HCT116 (cell line): Measurements from ENCODE around the gene SAG. TPM values are rescaled to one million over a fixed set of nuclear protein-coding genes. Genes with fewer than 3 reads are reported as not detected.

Source experiments
- ATAC-seq: fragments of 200-7000 bp; cut with Tn5 transposase; 2 replicates; pipeline ENCODE4 v1.9.1; 2020; ENCODE audit warnings: mild to moderate bottlenecking, moderate library complexity
- Bru-seq: library from RNA; stranded (reverse); fragments of 400-500 nt; gene quantifications from one replicate; lab custom pipeline; 2021; lab: Mats Ljungman, UMichigan
- BruChase-seq, 2 experiments: library from RNA; stranded (reverse); fragments of 400-500 nt; gene quantifications; one replicate each; lab custom pipeline; 2021; lab: Mats Ljungman, UMichigan
- BruUV-seq: library from RNA; stranded (reverse); fragments of 400-500 nt; replicated peaks from 2 replicates; lab custom pipeline; 2021; lab: Mats Ljungman, UMichigan
- CTCF ChIA-PET: fragments of 300-600 bp; sonication (Branson Sonifier 250); formaldehyde crosslinking; loops from one replicate; lab custom pipeline; 2021; ENCODE audit warnings: antibody characterized with exemption; lab: Charles Lee
- POLR2A ChIA-PET: fragments of 300-600, 350-600 bp; sonication (Branson Sonifier 250); formaldehyde crosslinking; loops from one replicate; lab custom pipeline; 2021; ENCODE audit warnings: antibody characterized with exemption; lab: Charles Lee
- RAD21 ChIA-PET, 2 experiments: fragments of 300-600 bp; sonication (Branson Sonifier 250); formaldehyde crosslinking; loops; one replicate each; lab custom pipeline; 2023; ENCODE audit warnings: low total read pairs in 2 of 2; ENCODE audit not compliant: uncharacterized antibody in 2 of 2, unreplicated experiment in 2 of 2, low non-redundant PET in 1 of 2; lab: Charles Lee
- DNase-seq: peaks from one replicate; pipeline ENCODE4 v3.0.0-alpha.2; 2010; ENCODE audit warnings: low read depth, low spot score
- H2AFZ ChIP-seq: fragments of 200-600 bp; shearing (Covaris generic), sonication (generic); 2 replicates; pipeline ENCODE4 v1.6.1; 2017; ENCODE audit warnings: low read depth, mixed run types, mixed read lengths, antibody characterized with exemption, low read length; ENCODE audit not compliant: poor library complexity, severe bottlenecking
- H3K27ac ChIP-seq: 2 replicates; pipeline ENCODE4 v1.5.1; 2012; ENCODE audit warnings: low read depth, low read length
- H3K27me3 ChIP-seq: fragments of 200-600 bp; sonication (generic); 2 replicates; pipeline ENCODE4 v1.6.1; 2016; ENCODE audit warnings: mixed run types, low read length, mixed read lengths; ENCODE audit not compliant: insufficient read depth
- H3K36me3 ChIP-seq, 2 experiments: fragments of 200-500 bp in 1 of 2; fragments of 200-600 bp in 1 of 2; sonication (Bioruptor generic) in 1 of 2; sonication (generic) in 1 of 2; 2 replicates each; pipeline versions ENCODE4 v1.5.1 to v1.6.1; 2014 to 2016; ENCODE audit warnings: low read length in 2 of 2, inconsistent platforms in 1 of 2, mixed read lengths in 1 of 2, mixed run types in 1 of 2; ENCODE audit not compliant: insufficient read depth in 2 of 2, control insufficient read depth in 1 of 2
- H3K4me1 ChIP-seq, 2 experiments: fragments of 200-600 bp in 1 of 2; sonication (generic) in 1 of 2; 2 replicates each; pipeline versions ENCODE4 v1.5.1 to v1.6.1; 2012 to 2017; ENCODE audit warnings: low read length in 2 of 2, inconsistent platforms in 1 of 2, mild to moderate bottlenecking in 1 of 2, mixed read lengths in 1 of 2, mixed run types in 1 of 2, moderate library complexity in 1 of 2; ENCODE audit not compliant: insufficient read depth in 2 of 2, control insufficient read depth in 1 of 2
- H3K4me2 ChIP-seq: fragments of 200-600 bp; sonication (generic); 2 replicates; pipeline ENCODE4 v1.6.1; 2017; ENCODE audit warnings: mixed run types, low read length, mixed read lengths
- H3K4me3 ChIP-seq, 2 experiments: fragments of 200-600 bp in 1 of 2; sonication (generic) in 1 of 2; replicated peaks in 1 of 2; 2 replicates each; pipeline ENCODE4 v1.5.1; 2011 to 2016; ENCODE audit warnings: low read length in 2 of 2, control low read depth in 1 of 2, low read depth in 1 of 2, mild to moderate bottlenecking in 1 of 2, mixed read lengths in 1 of 2, mixed run types in 1 of 2
- H3K79me2 ChIP-seq: fragments of 200-600 bp; sonication (generic); 2 replicates; pipeline ENCODE4 v1.6.1; 2017; ENCODE audit warnings: mild to moderate bottlenecking, mixed run types, low read length, moderate library complexity, mixed read lengths; ENCODE audit not compliant: insufficient read depth
- H3K9ac ChIP-seq: fragments of 200-600 bp; sonication (generic); 2 replicates; pipeline ENCODE4 v1.6.1; 2016; ENCODE audit warnings: low read length, mixed read lengths
- H3K9me2 ChIP-seq: fragments of 200-600 bp; sonication (generic), shearing (Covaris generic); 2 replicates; pipeline ENCODE4 v1.6.1; 2017; ENCODE audit warnings: mixed run types, mild to moderate bottlenecking, moderate library complexity; ENCODE audit not compliant: insufficient read depth
- H3K9me3 ChIP-seq, 2 experiments: fragments of 200-500 bp in 1 of 2; fragments of 200-600 bp in 1 of 2; sonication (Bioruptor generic) in 1 of 2; sonication (generic) in 1 of 2; 2 replicates each; pipeline ENCODE4 v1.6.1; 2014 to 2017; ENCODE audit warnings: low read length in 2 of 2, mixed read lengths in 2 of 2, inconsistent platforms in 1 of 2, low read depth in 1 of 2, mild to moderate bottlenecking in 1 of 2, mixed run types in 1 of 2, moderate library complexity in 1 of 2; ENCODE audit not compliant: control insufficient read depth in 1 of 2, insufficient read depth in 1 of 2
- H4K20me1 ChIP-seq: fragments of 200-600 bp; sonication (generic), shearing (Covaris generic); 2 replicates; pipeline ENCODE4 v1.6.1; 2017; ENCODE audit warnings: mixed run types, mild to moderate bottlenecking, moderate library complexity; ENCODE audit not compliant: insufficient read depth
- ATF3 ChIP-seq: IDR thresholded peaks from 2 replicates; pipeline ENCODE4 v1.6.1; 2012
- CBX3 ChIP-seq: IDR thresholded peaks from 2 replicates; pipeline ENCODE4 v1.6.1; 2012; ENCODE audit warnings: low read depth
- CEBPB ChIP-seq: IDR thresholded peaks from 2 replicates; pipeline ENCODE4 v1.6.1; 2012; ENCODE audit warnings: low read depth
- EGR1 ChIP-seq: IDR thresholded peaks from 2 replicates; pipeline ENCODE4 v1.6.1; 2012; ENCODE audit warnings: low read depth
- ELF1 ChIP-seq: IDR thresholded peaks from 2 replicates; pipeline ENCODE4 v1.6.1; 2012; ENCODE audit warnings: low read depth, borderline replicate concordance
- EZH2 ChIP-seq: fragments of 200-600 bp; sonication (generic); IDR thresholded peaks from 2 replicates; pipeline ENCODE4 v1.6.1; 2017; ENCODE audit warnings: antibody characterized with exemption, mixed run types
- EZH2phosphoT487 ChIP-seq: fragments of 200-600 bp; IDR thresholded peaks from 2 replicates; pipeline ENCODE4 v1.6.1; 2018; ENCODE audit warnings: antibody characterized with exemption, borderline replicate concordance
- FOSL1 ChIP-seq: IDR thresholded peaks from 2 replicates; pipeline ENCODE4 v1.6.1; 2012; ENCODE audit warnings: low read depth
- JUND ChIP-seq: IDR thresholded peaks from 2 replicates; pipeline ENCODE4 v1.6.1; 2012
- MAX ChIP-seq: IDR thresholded peaks from 2 replicates; pipeline ENCODE4 v1.6.1; 2012
- POLR2AphosphoS5 ChIP-seq: IDR thresholded peaks from 2 replicates; pipeline ENCODE4 v1.6.1; 2011; ENCODE audit warnings: mild to moderate bottlenecking, low read depth, low read length, moderate library complexity
- RAD21 ChIP-seq: IDR thresholded peaks from 2 replicates; pipeline ENCODE4 v1.6.1; 2012; ENCODE audit warnings: low read depth, mild to moderate bottlenecking
- SIN3A ChIP-seq: IDR thresholded peaks from 2 replicates; pipeline ENCODE4 v1.6.1; 2012; ENCODE audit warnings: low read depth
- SP1 ChIP-seq: IDR thresholded peaks from 2 replicates; pipeline ENCODE4 v1.6.1; 2012; ENCODE audit warnings: low read depth
- SRF ChIP-seq: IDR thresholded peaks from 2 replicates; pipeline ENCODE4 v1.6.1; 2012; ENCODE audit warnings: low read depth
- TCF7L2 ChIP-seq: IDR thresholded peaks from 2 replicates; pipeline ENCODE4 v1.7.0; 2011; ENCODE audit warnings: borderline replicate concordance, inconsistent platforms; ENCODE audit not compliant: insufficient read depth, insufficient read length; ENCODE audit errors: extremely low read depth
- YY1 ChIP-seq: IDR thresholded peaks from 2 replicates; pipeline ENCODE4 v1.6.1; 2011; ENCODE audit warnings: low read length, low read depth, moderate library complexity, mild to moderate bottlenecking; ENCODE audit not compliant: insufficient replicate concordance; ENCODE audit errors: extremely low read depth
- ZBTB33 ChIP-seq: IDR thresholded peaks from 2 replicates; pipeline ENCODE4 v1.6.1; 2011; ENCODE audit warnings: mild to moderate bottlenecking, low read length, moderate library complexity; ENCODE audit not compliant: insufficient replicate concordance; ENCODE audit errors: extremely low read depth
- ZNF274 ChIP-seq: fragments of 200-500 bp; sonication (Bioruptor generic); IDR thresholded peaks from 2 replicates; pipeline ENCODE4 v1.6.1; 2014; ENCODE audit warnings: mild to moderate bottlenecking, low read depth, low read length, inconsistent platforms
- intact Hi-C: fragments of 100-400 bp; cut with micrococcal nuclease; formaldehyde crosslinking; loops from 2 replicates; pipeline ENCODE4 v1.10.0; 2022
- long read RNA-seq: library from polyadenylated mRNA; unstranded; transcript quantifications from one replicate; pipeline ENCODE4 v2.0.0, GENCODE V29; 2021; ENCODE audit not compliant: unreplicated experiment
- polyA plus RNA-seq: library from polyadenylated mRNA; unstranded; fragments of >200 nt; gene quantifications from 2 replicates; pipeline ENCODE4 v1.2.1, GENCODE V29; 2012; ENCODE audit warnings: missing spikeins
- total RNA-seq: library from RNA; stranded (reverse); gene quantifications from one replicate; pipeline ENCODE4 v1.2.1, GENCODE V29; 2021; ENCODE audit not compliant: unreplicated experiment
- TF ChIP-seq, protein P1 (sequence below), 3 experiments: fragments of 200-600 bp in 1 of 3; sonication (generic) in 1 of 3; IDR thresholded peaks in 2 of 3; conservative IDR thresholded peaks in 1 of 3; 2 replicates each; pipeline ENCODE4 v1.5.1; 2012 to 2017; ENCODE audit warnings: low read depth in 2 of 3, low read length in 2 of 3, antibody characterized with exemption in 1 of 3, borderline replicate concordance in 1 of 3, control low read depth in 1 of 3, mild to moderate bottlenecking in 1 of 3, mixed read lengths in 1 of 3, mixed run types in 1 of 3, moderate library complexity in 1 of 3; ENCODE audit not compliant: insufficient read depth in 1 of 3

The SAG gene
- not detected for total RNA-seq
- not detected in 2 replicates for polyA plus RNA-seq
- percentile 6 among the genes with signal in this experiment for Bru-seq, nascent RNA
- BruChase-seq, experiment 1, labeled RNA remaining after a 6-hour chase, result percentile 3 among the genes with signal in this experiment
- percentile 8 among the genes with signal in this experiment for BruChase-seq, experiment 2, labeled RNA remaining after a 2-hour chase
- long read RNA-seq, result 0 reads

DNA sequence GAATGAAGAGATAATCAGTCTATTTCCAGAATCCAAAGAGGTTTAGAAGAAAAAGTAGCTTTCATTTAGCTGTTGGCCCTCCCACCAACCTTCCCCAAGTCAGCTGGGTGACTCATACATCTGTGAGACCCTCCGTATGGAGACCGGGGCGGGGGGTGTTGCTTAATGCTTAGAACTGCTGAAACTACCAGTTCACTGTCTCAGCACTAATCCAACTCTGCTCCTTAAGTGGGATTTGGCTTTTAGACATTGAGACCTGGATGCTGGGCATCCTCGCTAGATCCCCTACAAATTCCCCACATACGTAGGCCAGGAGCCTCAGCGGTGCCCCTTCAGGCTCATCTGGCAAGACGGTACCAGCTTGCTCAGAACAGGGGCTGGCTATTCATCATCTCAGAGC lies at the start of gene SAG:
Gene SAG (plus strand): TSS at position 252 of the 400 bp plus-strand sequence. CDS start 1,374 bp downstream, outside the sequence.
- Histone ChIP-seq H3K4me2 (peak within 1 kb of the TSS; percentile 17; the same call in 1 of the 2 replicates), H3K9me2 (no peaks in the 10 kb centered on the region), H3K79me2 (no peaks in the 10 kb centered on the region), H3K27ac (no peak within 1 kb of the TSS), H3K9ac (no peak within 1 kb of the TSS), H4K20me1 (no peaks in the 10 kb centered on the region), H3K9me3 (no peaks in the 10 kb centered on the region), H3K36me3 (no peaks in the 10 kb centered on the region), H3K4me3 (no peak within 1 kb of the TSS), H3K4me1 (peaks cover 0 to 6% of the 10 kb centered on the region in 2 experiments; a peak in 2 of 4 replicates), H2AFZ (no peak within 1 kb of the TSS), H3K27me3 (no peaks in the 10 kb centered on the region)
- intact Hi-C loops, result no loop called here
- no peak for DNase-seq
- ChIA-PET CTCF (no interaction called here), RAD21 (no interaction called here), POLR2A (no interaction called here)
- BruUV-seq, result no TSS peak
- ATAC-seq, result peak; percentile 39; the same call in 1 of the 2 replicates
- TF ChIP-seq MAX (no peak), EGR1 (no peak), POLR2AphosphoS5 (no peak), SIN3A (no peak), ELF1 (no peak), EZH2phosphoT487 (no peak), ZNF274 (no peak), SP1 (no peak), CBX3 (no peak), TCF7L2 (no peak), JUND (no peak), ATF3 (no peak), FOSL1 (no peak), RAD21 (no peak), EZH2 (no peak), CEBPB (no peak), SRF (no peak), YY1 (no peak), ZBTB33 (no peak)
- TF ChIP-seq, protein P1, sequence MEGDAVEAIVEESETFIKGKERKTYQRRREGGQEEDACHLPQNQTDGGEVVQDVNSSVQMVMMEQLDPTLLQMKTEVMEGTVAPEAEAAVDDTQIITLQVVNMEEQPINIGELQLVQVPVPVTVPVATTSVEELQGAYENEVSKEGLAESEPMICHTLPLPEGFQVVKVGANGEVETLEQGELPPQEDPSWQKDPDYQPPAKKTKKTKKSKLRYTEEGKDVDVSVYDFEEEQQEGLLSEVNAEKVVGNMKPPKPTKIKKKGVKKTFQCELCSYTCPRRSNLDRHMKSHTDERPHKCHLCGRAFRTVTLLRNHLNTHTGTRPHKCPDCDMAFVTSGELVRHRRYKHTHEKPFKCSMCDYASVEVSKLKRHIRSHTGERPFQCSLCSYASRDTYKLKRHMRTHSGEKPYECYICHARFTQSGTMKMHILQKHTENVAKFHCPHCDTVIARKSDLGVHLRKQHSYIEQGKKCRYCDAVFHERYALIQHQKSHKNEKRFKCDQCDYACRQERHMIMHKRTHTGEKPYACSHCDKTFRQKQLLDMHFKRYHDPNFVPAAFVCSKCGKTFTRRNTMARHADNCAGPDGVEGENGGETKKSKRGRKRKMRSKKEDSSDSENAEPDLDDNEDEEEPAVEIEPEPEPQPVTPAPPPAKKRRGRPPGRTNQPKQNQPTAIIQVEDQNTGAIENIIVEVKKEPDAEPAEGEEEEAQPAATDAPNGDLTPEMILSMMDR (IDR thresholded peaks at IDR 0.05 in 2 of 3, conservative IDR thresholded peaks at IDR 0.05 in 1 of 3; ENCODE audit: borderline replicate concordance in 1 of 3, insufficient read depth in 1 of 3, low read depth in 2 of 3, low read length in 2 of 3), result no peak
